ENCODE measurements around the gene TUBB2B. TPM values are rescaled to one million over a fixed set of nuclear protein-coding genes. Genes with fewer than 3 reads are reported as not detected.

The TUBB2B gene
- total RNA-seq, 1 experiment from 2014 or later = 0.86 TPM

GRCh38 chr6:3209114-3210023 is 18.1 kb downstream of the TUBB2B start:
- ChIA-PET POLR2A (interaction anchor here (0.6 to 1.4 kb wide), 6 partner anchors 14 to 210 kb away, joined by 3 to 6 read pairs (median 4); partner anchors contain the start of gene TUBB2A), RAD21 (ENCODE audit: low non-redundant PET in 1 of 2, low total read pairs in 2 of 2, uncharacterized antibody in 2 of 2, unreplicated experiment in 2 of 2) (interaction anchor here in 1 of 2 experiments (0.9 kb wide), 1 partner anchor 20 kb away, joined by 3 read pairs; no protein-coding TSS in a partner anchor), CTCF (interaction anchor here (0.7 to 1.7 kb wide), 4 partner anchors 42 to 82 kb away, joined by 3 to 7 read pairs (median 3); no protein-coding TSS in a partner anchor)
- Histone ChIP-seq H3K27ac (ENCODE audit: low read depth, low read length) (peak overlapping the region; percentile 61), H3K4me3 (replicated peaks in 1 of 2; ENCODE audit: low read depth in 1 of 2, low read length in 2 of 2) (peak overlapping the region; percentile 33 to 49), H3K4me2 (ENCODE audit: low read length) (peak overlapping the region; percentile 79), H3K9me3 (ENCODE audit: control insufficient read depth in 1 of 2, insufficient read depth in 1 of 2, low read depth in 1 of 2, low read length in 2 of 2) (no peaks in the 10 kb centered on the region), H3K4me1 (ENCODE audit: control insufficient read depth in 1 of 2, insufficient read depth in 2 of 2, low read length in 2 of 2) (peaks cover 12 to 34% of the 10 kb centered on the region in 2 experiments), H2AFZ (ENCODE audit: low read depth, low read length, poor library complexity, severe bottlenecking) (peak overlapping the region; percentile 60), H3K79me2 (ENCODE audit: insufficient read depth, low read length) (no peaks in the 10 kb centered on the region), H3K9me2 (ENCODE audit: insufficient read depth) (no peaks in the 10 kb centered on the region), H3K9ac (ENCODE audit: low read length) (peak overlapping the region; percentile 59), H3K36me3 (ENCODE audit: control insufficient read depth in 1 of 2, insufficient read depth in 2 of 2, low read length in 2 of 2) (no peaks in the 10 kb centered on the region), H3K27me3 (ENCODE audit: insufficient read depth, low read length) (no peaks in the 10 kb centered on the region), H4K20me1 (ENCODE audit: insufficient read depth) (no peaks in the 10 kb centered on the region)
- peak; percentile 96 for DNase-seq (ENCODE audit: low read depth, low spot score)
- intact Hi-C loops (cut with micrococcal nuclease) = loop anchor here (1.0 to 2.0 kb wide), 3 partner anchors 42 to 83 kb away; partner anchors contain the start of gene TUBB2A
- BruUV-seq (replicated peaks) = TSS peak; percentile 92
- ATAC-seq = peak; percentile 98
- no peak for TF ChIP-seq CEBPB (IDR thresholded peaks at IDR 0.05; ENCODE audit: low read depth)
- TF ChIP-seq YY1 (IDR thresholded peaks at IDR 0.05; ENCODE audit: extremely low read depth, insufficient replicate concordance, low read depth, low read length) = no peak
- peak; percentile 41; the same call in 1 of the 2 replicates for TF ChIP-seq MAX (IDR thresholded peaks at IDR 0.05)
- no peak for TF ChIP-seq EZH2phosphoT487 (IDR thresholded peaks at IDR 0.05; ENCODE audit: borderline replicate concordance)
- no peak for TF ChIP-seq EZH2 (IDR thresholded peaks at IDR 0.05)
- TF ChIP-seq FOSL1 (IDR thresholded peaks at IDR 0.05; ENCODE audit: low read depth) = peak; percentile 87
- peak; percentile 81 for TF ChIP-seq RAD21 (IDR thresholded peaks at IDR 0.05; ENCODE audit: low read depth)
- no peak for TF ChIP-seq REST (IDR thresholded peaks at IDR 0.05; ENCODE audit: low read depth)
- no peak for TF ChIP-seq ATF3 (IDR thresholded peaks at IDR 0.05)
- TF ChIP-seq CTCF (IDR thresholded peaks at IDR 0.05 in 2 of 3, conservative IDR thresholded peaks at IDR 0.05 in 1 of 3; ENCODE audit: borderline replicate concordance in 1 of 3, insufficient read depth in 1 of 3, low read depth in 2 of 3, low read length in 2 of 3) = peak in 2 of 3 experiments; percentile 20 to 55; a peak in 1 of 6 replicates
- TF ChIP-seq ELF1 (IDR thresholded peaks at IDR 0.05; ENCODE audit: borderline replicate concordance, low read depth) = peak; percentile 83
- no peak for TF ChIP-seq ZFX (IDR thresholded peaks at IDR 0.05)
- no peak for TF ChIP-seq SRF (IDR thresholded peaks at IDR 0.05; ENCODE audit: low read depth)
- TF ChIP-seq ZNF274 (IDR thresholded peaks at IDR 0.05; ENCODE audit: low read depth, low read length) = no peak
- peak; percentile 57 for TF ChIP-seq SP1 (IDR thresholded peaks at IDR 0.05; ENCODE audit: low read depth)
- no peak for TF ChIP-seq POLR2A (IDR thresholded peaks at IDR 0.05; ENCODE audit: borderline replicate concordance, extremely low read depth, insufficient read depth, insufficient read length)
- no peak; the same call in 1 of the 2 replicates for TF ChIP-seq SIN3A (IDR thresholded peaks at IDR 0.05; ENCODE audit: low read depth)
- TF ChIP-seq CBX3 (IDR thresholded peaks at IDR 0.05; ENCODE audit: low read depth) = no peak; the same call in 1 of the 2 replicates
- TF ChIP-seq POLR2AphosphoS5 (IDR thresholded peaks at IDR 0.05; ENCODE audit: low read depth, low read length) = peak; percentile 78
- TF ChIP-seq TCF7L2 (IDR thresholded peaks at IDR 0.05; ENCODE audit: borderline replicate concordance, extremely low read depth, insufficient read depth, insufficient read length) = no peak

Data from HCT116 (cell line).